ENCODE data around the gene CRADD. TPM values are rescaled to one million over a fixed set of nuclear protein-coding genes. Genes with fewer than 3 reads are reported as not detected.

Gene CRADD
- total RNA-seq, 1 donor from 2014 or later = 41.2 TPM

DNA sequence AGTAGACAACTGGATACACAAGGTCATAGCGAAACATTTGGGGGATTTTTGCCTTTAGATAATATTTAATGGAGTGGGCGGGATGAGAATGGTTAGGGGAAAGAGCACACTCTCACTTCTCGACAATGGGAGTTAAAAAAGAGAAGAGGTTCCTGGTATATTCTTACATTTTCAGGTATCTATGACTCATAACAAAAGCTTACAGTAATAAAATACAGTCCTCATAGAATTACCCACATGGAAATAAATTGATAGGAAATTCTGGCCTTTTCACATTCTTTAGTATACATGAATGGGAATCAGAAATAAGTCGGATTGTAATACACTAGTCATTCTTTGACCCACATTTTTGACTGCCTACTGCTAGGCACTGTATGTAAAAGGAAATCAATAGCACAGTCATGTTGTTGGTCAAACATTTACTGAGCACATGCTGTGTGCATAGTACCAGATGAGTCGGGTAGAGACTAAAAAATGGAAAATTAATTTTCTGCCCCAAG lies 8.2 kb upstream of the CRADD start:
- DNase-seq (ENCODE audit: low spot score) = no peak
- Histone ChIP-seq H3K9ac (no peak overlapping the region), H3K4me2 (no peak overlapping the region), H3K27me3 (no peaks in the 10 kb centered on the region), H3K4me3 (no peak overlapping the region), H3F3A (ENCODE audit: low read depth) (no peaks in the 10 kb centered on the region), H4K20me1 (ENCODE audit: low read depth) (no peaks in the 10 kb centered on the region), H3K36me3 (no peaks in the 10 kb centered on the region), H3K27ac (no peak overlapping the region), H3K79me2 (ENCODE audit: low read depth) (no peaks in the 10 kb centered on the region), H2AFZ (replicated peaks) (no peak overlapping the region), H3K9me3 (ENCODE audit: low read depth) (no peaks in the 10 kb centered on the region), H3K4me1 (no peaks in the 10 kb centered on the region)
- H3K27ac Mint-ChIP-seq = no peak overlapping the region
- H3K9me3 Mint-ChIP-seq = peaks cover 5% of the 10 kb centered on the region
- H3K4me3 Mint-ChIP-seq = no peak overlapping the region
- TF ChIP-seq, protein P1, sequence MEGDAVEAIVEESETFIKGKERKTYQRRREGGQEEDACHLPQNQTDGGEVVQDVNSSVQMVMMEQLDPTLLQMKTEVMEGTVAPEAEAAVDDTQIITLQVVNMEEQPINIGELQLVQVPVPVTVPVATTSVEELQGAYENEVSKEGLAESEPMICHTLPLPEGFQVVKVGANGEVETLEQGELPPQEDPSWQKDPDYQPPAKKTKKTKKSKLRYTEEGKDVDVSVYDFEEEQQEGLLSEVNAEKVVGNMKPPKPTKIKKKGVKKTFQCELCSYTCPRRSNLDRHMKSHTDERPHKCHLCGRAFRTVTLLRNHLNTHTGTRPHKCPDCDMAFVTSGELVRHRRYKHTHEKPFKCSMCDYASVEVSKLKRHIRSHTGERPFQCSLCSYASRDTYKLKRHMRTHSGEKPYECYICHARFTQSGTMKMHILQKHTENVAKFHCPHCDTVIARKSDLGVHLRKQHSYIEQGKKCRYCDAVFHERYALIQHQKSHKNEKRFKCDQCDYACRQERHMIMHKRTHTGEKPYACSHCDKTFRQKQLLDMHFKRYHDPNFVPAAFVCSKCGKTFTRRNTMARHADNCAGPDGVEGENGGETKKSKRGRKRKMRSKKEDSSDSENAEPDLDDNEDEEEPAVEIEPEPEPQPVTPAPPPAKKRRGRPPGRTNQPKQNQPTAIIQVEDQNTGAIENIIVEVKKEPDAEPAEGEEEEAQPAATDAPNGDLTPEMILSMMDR (IDR thresholded peaks at IDR 0.05) = no peak
- TF ChIP-seq EZH2phosphoT487 (IDR thresholded peaks at IDR 0.05) (no peak), EZH2 (IDR thresholded peaks at IDR 0.05) (no peak)
- peaks cover 3% of the 10 kb centered on the region for H3K27me3 Mint-ChIP-seq (ENCODE audit: insufficient read depth, low read depth)
- peaks cover 6% of the 10 kb centered on the region for H3K4me1 Mint-ChIP-seq
- H3K36me3 Mint-ChIP-seq = no peaks in the 10 kb centered on the region

DNA sequence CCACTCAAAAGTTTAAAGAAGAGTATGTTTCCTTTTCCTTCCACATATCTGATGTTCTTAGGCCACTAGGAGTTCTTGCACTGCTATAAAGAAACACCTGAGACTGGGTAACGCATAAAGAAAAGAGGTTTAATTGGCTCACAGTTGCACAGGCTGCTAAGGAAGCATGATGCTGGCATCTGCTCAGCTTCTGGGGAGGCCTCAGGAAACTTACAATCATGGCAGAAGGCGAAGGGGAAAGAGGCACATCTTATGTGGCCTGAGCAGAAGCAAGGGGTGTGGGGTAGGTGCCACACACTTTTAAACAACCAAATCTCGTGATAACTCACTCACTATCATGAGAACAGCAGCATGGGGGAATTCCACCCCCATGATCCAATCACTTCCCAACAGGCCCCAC lies 7.7 kb upstream of the CRADD start:
- H3K27me3 Mint-ChIP-seq (ENCODE audit: insufficient read depth, low read depth) = peaks cover 1% of the 10 kb centered on the region
- Histone ChIP-seq H4K20me1 (ENCODE audit: low read depth) (no peaks in the 10 kb centered on the region), H3K36me3 (no peaks in the 10 kb centered on the region), H3K27me3 (no peaks in the 10 kb centered on the region), H3K4me3 (no peak overlapping the region), H3K9me3 (ENCODE audit: low read depth) (no peaks in the 10 kb centered on the region), H3K79me2 (ENCODE audit: low read depth) (no peaks in the 10 kb centered on the region), H3K9ac (no peak overlapping the region), H3K4me1 (no peaks in the 10 kb centered on the region), H3K4me2 (no peak overlapping the region), H3F3A (ENCODE audit: low read depth) (no peaks in the 10 kb centered on the region), H2AFZ (replicated peaks) (no peak overlapping the region), H3K27ac (no peak overlapping the region)
- TF ChIP-seq EZH2phosphoT487 (IDR thresholded peaks at IDR 0.05) (no peak), EZH2 (IDR thresholded peaks at IDR 0.05) (no peak)
- TF ChIP-seq, protein P1 (IDR thresholded peaks at IDR 0.05) = no peak
- H3K9me3 Mint-ChIP-seq = peaks cover 5% of the 10 kb centered on the region
- DNase-seq (ENCODE audit: low spot score) = no peak
- H3K36me3 Mint-ChIP-seq = no peaks in the 10 kb centered on the region
- no peak overlapping the region for H3K4me3 Mint-ChIP-seq
- no peak overlapping the region for H3K27ac Mint-ChIP-seq
- H3K4me1 Mint-ChIP-seq = peaks cover 6% of the 10 kb centered on the region

DNA sequence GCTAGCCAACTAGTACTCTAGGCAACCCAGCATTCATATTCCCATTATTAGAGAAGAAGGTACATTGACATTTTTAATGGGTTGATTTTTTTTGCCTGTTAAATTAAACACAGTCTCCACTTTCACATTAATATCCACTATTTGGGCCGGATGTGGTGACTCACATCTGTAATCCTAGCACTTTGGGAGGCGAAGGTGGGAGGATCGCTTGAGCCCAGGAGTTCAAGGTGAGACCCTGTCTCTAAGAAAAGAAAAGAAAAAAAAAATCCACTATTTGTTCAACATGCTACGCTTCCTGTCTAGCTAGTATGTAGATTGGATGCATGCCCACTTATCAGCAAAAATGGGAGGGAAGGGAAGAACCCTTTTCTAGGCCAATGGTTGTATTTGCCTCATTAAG lies 7.1 kb upstream of the CRADD start:
- H3K9me3 ChIP-seq (ENCODE audit: low read depth) = no peaks in the 10 kb centered on the region
- H3K27me3 ChIP-seq = no peaks in the 10 kb centered on the region
- Mint-ChIP-seq H3K27me3 (ENCODE audit: insufficient read depth, low read depth) (no peaks in the 10 kb centered on the region), H3K4me3 (no peak overlapping the region), H3K36me3 (no peaks in the 10 kb centered on the region), H3K9me3 (peaks cover 5% of the 10 kb centered on the region), H3K27ac (no peak overlapping the region), H3K4me1 (peaks cover 6% of the 10 kb centered on the region)
- no peaks in the 10 kb centered on the region for H4K20me1 ChIP-seq (ENCODE audit: low read depth)
- H3K4me1 ChIP-seq = no peaks in the 10 kb centered on the region
- H3K36me3 ChIP-seq = no peaks in the 10 kb centered on the region
- H2AFZ ChIP-seq (replicated peaks) = no peak overlapping the region
- H3K9ac ChIP-seq = no peak overlapping the region
- no peak overlapping the region for H3K27ac ChIP-seq
- no peaks in the 10 kb centered on the region for H3K79me2 ChIP-seq (ENCODE audit: low read depth)
- no peak for DNase-seq (ENCODE audit: low spot score)
- no peaks in the 10 kb centered on the region for H3F3A ChIP-seq (ENCODE audit: low read depth)
- no peak overlapping the region for H3K4me3 ChIP-seq
- TF ChIP-seq, protein P1 (IDR thresholded peaks at IDR 0.05) = no peak
- TF ChIP-seq EZH2phosphoT487 (IDR thresholded peaks at IDR 0.05) = no peak
- H3K4me2 ChIP-seq = no peak overlapping the region
